ENCODE results near the gene FAS. TPM values are rescaled to one million over a fixed set of nuclear protein-coding genes. Genes with fewer than 3 reads are reported as not detected.

Gene FAS
- total RNA-seq, 2 experiments from 2014 or later = 23.8 to 28.2 TPM

DNA sequence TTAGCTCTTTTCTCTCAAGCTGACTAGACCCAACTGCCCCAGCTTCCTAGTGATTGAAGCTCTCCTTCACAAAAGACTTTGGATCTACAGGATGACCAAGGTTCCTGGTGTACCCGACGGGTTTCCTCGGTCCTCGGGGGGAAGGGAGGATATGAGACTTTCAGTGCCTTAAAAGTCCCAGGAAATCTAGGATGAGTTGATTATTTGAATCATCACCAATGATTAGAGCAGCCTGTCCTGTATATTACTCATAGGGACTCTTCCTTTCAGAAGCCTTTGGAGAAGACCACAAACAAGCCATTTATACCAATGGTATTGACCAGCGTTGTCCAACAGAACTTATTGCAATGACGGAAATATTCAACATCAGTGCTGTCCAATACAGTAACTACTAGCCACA, 31.9 kb upstream of the FAS start:
- ATAC-seq (ENCODE audit: poor library complexity) (no peak), DNase-seq (no peak)
- Histone ChIP-seq H3K9me3 (ENCODE audit: control insufficient read depth in 1 of 2, insufficient read depth in 1 of 2, low read length in 2 of 2) (no peaks in the 10 kb centered on the region), H3K27me3 (ENCODE audit: control insufficient read depth in 1 of 2, insufficient read depth in 2 of 2, low read length in 2 of 2) (no peaks in the 10 kb centered on the region), H3K27ac (ENCODE audit: low read depth in 1 of 2, low read length in 2 of 2) (no peak overlapping the region), H3K4me1 (ENCODE audit: insufficient read depth, low read length) (peaks cover 7% of the 10 kb centered on the region), H3K4me3 (ENCODE audit: low read length) (no peak overlapping the region), H3K36me3 (ENCODE audit: insufficient read depth, low read length) (no peaks in the 10 kb centered on the region)
- Mint-ChIP-seq H3K27ac (no peak overlapping the region), H3K36me3 (ENCODE audit: low read depth) (no peaks in the 10 kb centered on the region), H3K27me3 (no peaks in the 10 kb centered on the region), H3K4me3 (no peak overlapping the region), H3K9me3 (no peaks in the 10 kb centered on the region), H3K4me1 (ENCODE audit: low read depth) (peaks cover 32% of the 10 kb centered on the region)
- ChIA-PET CTCF (no interaction called here), POLR2A (no interaction called here)
- TF ChIP-seq CTCF (IDR thresholded peaks at IDR 0.05) = no peak
- intact Hi-C loops (cut with DNase I, micrococcal nuclease) = no loop called here

GRCh38 chr10:88960802-88961201, 29.8 kb upstream of the FAS start:
- H3K27ac Mint-ChIP-seq = no peak overlapping the region
- TF ChIP-seq CTCF (IDR thresholded peaks at IDR 0.05) = no peak
- no peak overlapping the region for H3K4me3 ChIP-seq (ENCODE audit: low read length)
- H3K4me3 Mint-ChIP-seq = no peak overlapping the region
- H3K4me1 ChIP-seq (ENCODE audit: insufficient read depth, low read length) = peaks cover 7% of the 10 kb centered on the region
- H3K27ac ChIP-seq (ENCODE audit: low read depth in 1 of 2, low read length in 2 of 2) = no peak overlapping the region
- H3K36me3 Mint-ChIP-seq (ENCODE audit: low read depth) = no peaks in the 10 kb centered on the region
- intact Hi-C loops (cut with DNase I, micrococcal nuclease) = loop anchor here in 1 of 2 experiments (5.0 kb wide), 1 partner anchor 46 kb away; no protein-coding TSS in a partner anchor
- POLR2A ChIA-PET = interaction anchor here (1.2 kb wide), 1 partner anchor 30 kb away, joined by 4 read pairs; the partner anchor contains the start of gene FAS
- H3K27me3 ChIP-seq (ENCODE audit: control insufficient read depth in 1 of 2, insufficient read depth in 2 of 2, low read length in 2 of 2) = no peaks in the 10 kb centered on the region
- no peaks in the 10 kb centered on the region for H3K9me3 ChIP-seq (ENCODE audit: control insufficient read depth in 1 of 2, insufficient read depth in 1 of 2, low read length in 2 of 2)
- H3K36me3 ChIP-seq (ENCODE audit: insufficient read depth, low read length) = no peaks in the 10 kb centered on the region
- DNase-seq (no peak), ATAC-seq (ENCODE audit: poor library complexity) (no peak)
- H3K4me1 Mint-ChIP-seq (ENCODE audit: low read depth) = peaks cover 32% of the 10 kb centered on the region
- H3K27me3 Mint-ChIP-seq = no peaks in the 10 kb centered on the region
- CTCF ChIA-PET = interaction anchor here (0.9 to 1.3 kb wide), 3 partner anchors 15 to 28 kb away, joined by 3 read pairs; no protein-coding TSS in a partner anchor
- no peaks in the 10 kb centered on the region for H3K9me3 Mint-ChIP-seq

GRCh38 chr10:88961266-88961665, 29.3 kb upstream of the FAS start:
- peaks cover 32% of the 10 kb centered on the region for H3K4me1 Mint-ChIP-seq (ENCODE audit: low read depth)
- H3K4me3 ChIP-seq (ENCODE audit: low read length) = no peak overlapping the region
- no peaks in the 10 kb centered on the region for H3K9me3 Mint-ChIP-seq
- TF ChIP-seq CTCF (IDR thresholded peaks at IDR 0.05) = no peak
- CTCF ChIA-PET = interaction anchor here (0.9 to 1.3 kb wide), 2 partner anchors 26 to 29 kb away, joined by 3 read pairs; no protein-coding TSS in a partner anchor
- POLR2A ChIA-PET = no interaction called here
- H3K36me3 ChIP-seq (ENCODE audit: insufficient read depth, low read length) = no peaks in the 10 kb centered on the region
- ATAC-seq (ENCODE audit: poor library complexity) (no peak), DNase-seq (no peak)
- no peaks in the 10 kb centered on the region for H3K9me3 ChIP-seq (ENCODE audit: control insufficient read depth in 1 of 2, insufficient read depth in 1 of 2, low read length in 2 of 2)
- H3K4me3 Mint-ChIP-seq = no peak overlapping the region
- H3K27me3 Mint-ChIP-seq = no peaks in the 10 kb centered on the region
- H3K27ac ChIP-seq (ENCODE audit: low read depth in 1 of 2, low read length in 2 of 2) = no peak overlapping the region
- H3K4me1 ChIP-seq (ENCODE audit: insufficient read depth, low read length) = peaks cover 7% of the 10 kb centered on the region
- intact Hi-C loops (cut with DNase I, micrococcal nuclease) = loop anchor here in 1 of 2 experiments (5.0 kb wide), 1 partner anchor 46 kb away; no protein-coding TSS in a partner anchor
- H3K27ac Mint-ChIP-seq = no peak overlapping the region
- H3K27me3 ChIP-seq (ENCODE audit: control insufficient read depth in 1 of 2, insufficient read depth in 2 of 2, low read length in 2 of 2) = no peaks in the 10 kb centered on the region
- H3K36me3 Mint-ChIP-seq (ENCODE audit: low read depth) = no peaks in the 10 kb centered on the region
